SK-N-SH (cell line): ENCODE data around the gene GPR87. TPM values are rescaled to one million over a fixed set of nuclear protein-coding genes. Genes with fewer than 3 reads are reported as not detected.

Experiments
- CTCF ChIA-PET: fragments of 300-600, 350-600 bp; formaldehyde crosslinking; extraction: SDS; loops from one replicate; lab custom pipeline; 2021; lab: Yijun Ruan, JAX
- POLR2A ChIA-PET: fragments of 350-600 bp; sonication (Branson Sonifier 250); formaldehyde crosslinking; extraction: SDS; loops from one replicate; lab custom pipeline; 2020; ENCODE audit warnings: antibody characterized with exemption, inconsistent platforms; lab: Yijun Ruan, JAX
- DNase-seq: peaks from one replicate; pipeline ENCODE4 v3.0.0; 2012
- H2AFZ ChIP-seq: fragments of 200-600 bp; sonication (generic); 2 replicates; pipeline ENCODE4 v1.8.1; 2016; ENCODE audit warnings: antibody characterized with exemption, mild to moderate bottlenecking, low read depth
- H3F3A ChIP-seq: fragments of 200-600 bp; sonication (generic); replicated peaks from 2 replicates; pipeline ENCODE3; 2016; ENCODE audit warnings: antibody characterized with exemption, mild to moderate bottlenecking; ENCODE audit not compliant: insufficient read depth
- H3K27ac ChIP-seq, 2 experiments: fragments of 200-500 bp in 1 of 2; fragments of 200-600 bp in 1 of 2; sonication (Bioruptor generic) in 1 of 2; sonication (generic), shearing (Covaris generic) in 1 of 2; 2 replicates each; pipeline versions ENCODE4 v1.5.1 to v1.6.1; 2014 to 2016; ENCODE audit warnings: low read depth in 2 of 2, inconsistent platforms in 1 of 2, low read length in 1 of 2, mild to moderate bottlenecking in 1 of 2, mixed read lengths in 1 of 2
- H3K27me3 ChIP-seq: fragments of 200-600 bp; sonication (generic), shearing (Covaris generic); 2 replicates; pipeline ENCODE4 v1.6.1; 2016; ENCODE audit warnings: mixed run types; ENCODE audit not compliant: insufficient read depth
- H3K36me3 ChIP-seq, 2 experiments: fragments of 200-500 bp in 1 of 2; fragments of 200-600 bp in 1 of 2; sonication (Bioruptor generic) in 1 of 2; sonication (generic) in 1 of 2; replicated peaks in 1 of 2; 2 replicates each; pipeline versions ENCODE3 to v1.5.1; 2014 to 2016; ENCODE audit warnings: low read length in 1 of 2, mild to moderate bottlenecking in 1 of 2; ENCODE audit not compliant: insufficient read depth in 2 of 2, control insufficient read depth in 1 of 2
- H3K4me1 ChIP-seq, 2 experiments: fragments of 200-500 bp in 1 of 2; fragments of 200-600 bp in 1 of 2; sonication (Bioruptor generic) in 1 of 2; sonication (generic), shearing (Covaris generic) in 1 of 2; 2 replicates each; pipeline versions ENCODE4 v1.5.1 to v1.6.1; 2014 to 2016; ENCODE audit warnings: low read depth in 1 of 2, low read length in 1 of 2, mixed run types in 1 of 2; ENCODE audit not compliant: insufficient read depth in 2 of 2, control insufficient read depth in 1 of 2
- H3K4me2 ChIP-seq: fragments of 200-600 bp; sonication (generic), shearing (Covaris generic); 2 replicates; pipeline ENCODE4 v1.6.1; 2017; ENCODE audit warnings: mixed run types
- H3K4me3 ChIP-seq, 2 experiments: fragments of 200-500 bp in 1 of 2; fragments of 200-600 bp in 1 of 2; sonication (Bioruptor generic) in 1 of 2; sonication (generic), shearing (Covaris generic) in 1 of 2; 2 replicates each; pipeline versions ENCODE4 v1.5.1 to v1.8.1; 2014 to 2016; ENCODE audit warnings: low read depth in 2 of 2, inconsistent platforms in 1 of 2, low read length in 1 of 2, mild to moderate bottlenecking in 1 of 2, mixed read lengths in 1 of 2, moderate library complexity in 1 of 2
- H3K79me2 ChIP-seq: fragments of 200-600 bp; sonication (generic); 2 replicates; pipeline ENCODE4 v1.8.1; 2017; ENCODE audit warnings: mild to moderate bottlenecking; ENCODE audit not compliant: insufficient read depth
- H3K9ac ChIP-seq: fragments of 200-600 bp; sonication (generic); 2 replicates; pipeline ENCODE4 v1.6.1; 2017; ENCODE audit warnings: mixed run types
- H3K9me2 ChIP-seq: fragments of 200-600 bp; sonication (generic); 2 replicates; pipeline ENCODE4 v1.6.1; 2017; ENCODE audit warnings: mixed run types
- H3K9me3 ChIP-seq: fragments of 200-600 bp; sonication (generic); 2 replicates; pipeline ENCODE4 v1.6.1; 2017; ENCODE audit warnings: mixed run types, mild to moderate bottlenecking, moderate library complexity
- H4K20me1 ChIP-seq: fragments of 200-600 bp; sonication (generic); 2 replicates; pipeline ENCODE4 v1.6.1; 2017; ENCODE audit warnings: mild to moderate bottlenecking, mixed run types; ENCODE audit not compliant: insufficient read depth
- EP300 ChIP-seq, 2 experiments: IDR thresholded peaks; 2 replicates each; pipeline versions ENCODE4 v1.4.0 to v1.6.1; 2012; ENCODE audit warnings: borderline replicate concordance in 1 of 2, low read depth in 1 of 2, low read length in 1 of 2
- FOXM1 ChIP-seq: IDR thresholded peaks from 2 replicates; pipeline ENCODE4 v1.4.0; 2012; ENCODE audit warnings: low read depth, mild to moderate bottlenecking
- GABPA ChIP-seq: IDR thresholded peaks from 2 replicates; pipeline ENCODE4 v1.4.0; 2012; ENCODE audit warnings: low read depth, mild to moderate bottlenecking
- GATA2 ChIP-seq: sonication (generic); formaldehyde crosslinking; IDR thresholded peaks from 2 replicates; pipeline ENCODE4 v1.5.0; 2020; ENCODE audit warnings: mild to moderate bottlenecking, missing genetic modification reagents
- JUND ChIP-seq: IDR thresholded peaks from 2 replicates; pipeline ENCODE4 v1.4.0; 2012
- MXI1 ChIP-seq: IDR thresholded peaks from 2 replicates; pipeline ENCODE4 v1.6.1; 2012; ENCODE audit warnings: mild to moderate bottlenecking, low read depth, low read length, improper control_type of control experiment
- NFIC ChIP-seq: IDR thresholded peaks from 2 replicates; pipeline ENCODE4 v1.4.0; 2012; ENCODE audit warnings: borderline replicate concordance
- RAD21 ChIP-seq: IDR thresholded peaks from 2 replicates; pipeline ENCODE4 v1.6.1; 2012; ENCODE audit warnings: mild to moderate bottlenecking, low read length
- SIN3A ChIP-seq: IDR thresholded peaks from 2 replicates; pipeline ENCODE4 v1.6.1; 2012; ENCODE audit warnings: low read depth, mild to moderate bottlenecking, low read length, moderate library complexity, borderline replicate concordance
- SMC3 ChIP-seq: IDR thresholded peaks from 2 replicates; pipeline ENCODE4 v1.6.1; 2012; ENCODE audit warnings: low read depth, low read length, improper control_type of control experiment
- WGBS: methylation state at CpG from one replicate; pipeline ENCODE4 v1.1.6; 2017; ENCODE audit warnings: low lambda C conversion rate; 5-methylcytosine and 5-hydroxymethylcytosine counted together
- polyA plus RNA-seq, 3 experiments: library from polyadenylated mRNA; depleted of rRNA; stranded (reverse); fragments of >200 nt; gene quantifications; 2 replicates each; pipeline ENCODE4 v1.2.3, GENCODE V29; 2012
- TF ChIP-seq, protein P1 (sequence below): IDR thresholded peaks from 2 replicates; pipeline ENCODE4 v1.4.0; 2012; ENCODE audit warnings: low read depth, borderline replicate concordance
- TF ChIP-seq, protein P2 (sequence below): IDR thresholded peaks from 2 replicates; pipeline ENCODE4 v1.4.0; 2012; ENCODE audit warnings: low read depth, borderline replicate concordance
- TF ChIP-seq, protein P3 (sequence below): fragments of 150-350 bp; IDR thresholded peaks from 2 replicates; pipeline ENCODE4 v1.6.1; 2016; ENCODE audit warnings: mild to moderate bottlenecking, low read depth, low read length
- TF ChIP-seq, protein P4 (sequence below): fragments of 200-600 bp; sonication (generic); IDR thresholded peaks from 2 replicates; pipeline ENCODE4 v1.6.1; 2017; ENCODE audit warnings: antibody characterized with exemption, mild to moderate bottlenecking, moderate library complexity

The GPR87 gene
- polyA plus RNA-seq, 1 of the 3 experiments (the other 2 are of a cell fraction), result 2.3 TPM

DNA sequence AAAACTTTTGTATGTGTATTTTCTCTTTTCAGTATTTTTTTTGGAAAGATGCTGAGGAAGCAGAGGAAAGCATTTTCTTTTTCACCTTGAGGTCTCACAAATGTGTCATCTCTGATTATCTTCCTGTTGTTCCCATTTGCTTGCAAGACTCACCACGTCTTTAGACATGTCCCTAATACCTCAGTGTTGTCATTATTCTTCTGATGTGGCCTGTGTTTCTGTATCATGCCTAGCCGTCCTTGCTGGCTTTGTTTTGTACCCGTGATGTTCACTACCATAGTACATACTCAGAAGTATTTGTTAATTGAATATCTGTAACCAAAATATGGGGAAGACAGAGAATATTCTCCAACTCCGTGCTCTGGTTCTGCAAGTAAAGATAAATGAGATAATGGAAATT, 33.2 kb downstream of the GPR87 start:
- Histone ChIP-seq H3K79me2 (no peaks in the 10 kb centered on the region), H2AFZ (no peak overlapping the region), H3K4me3 (no peak overlapping the region), H3K9me3 (no peaks in the 10 kb centered on the region), H3K27ac (no peak overlapping the region), H4K20me1 (no peaks in the 10 kb centered on the region), H3K27me3 (no peaks in the 10 kb centered on the region), H3K36me3 (no peaks in the 10 kb centered on the region), H3K4me2 (no peak overlapping the region), H3F3A (no peaks in the 10 kb centered on the region), H3K9ac (no peak overlapping the region), H3K4me1 (peaks cover 0 to 2% of the 10 kb centered on the region in 2 experiments; a peak in 1 of 4 replicates), H3K9me2 (no peaks in the 10 kb centered on the region)
- TF ChIP-seq SIN3A (no peak), MXI1 (no peak), NFIC (no peak), FOXM1 (no peak)
- WGBS, result 38% methylated on average over 4 of the region's 4 CpGs
- ChIA-PET CTCF (interaction anchor here (1.0 to 2.2 kb wide), 5 partner anchors 16 to 115 kb away, joined by 3 to 17 read pairs (median 6); no protein-coding TSS in a partner anchor), POLR2A (no interaction called here)
- no peak for DNase-seq

DNA sequence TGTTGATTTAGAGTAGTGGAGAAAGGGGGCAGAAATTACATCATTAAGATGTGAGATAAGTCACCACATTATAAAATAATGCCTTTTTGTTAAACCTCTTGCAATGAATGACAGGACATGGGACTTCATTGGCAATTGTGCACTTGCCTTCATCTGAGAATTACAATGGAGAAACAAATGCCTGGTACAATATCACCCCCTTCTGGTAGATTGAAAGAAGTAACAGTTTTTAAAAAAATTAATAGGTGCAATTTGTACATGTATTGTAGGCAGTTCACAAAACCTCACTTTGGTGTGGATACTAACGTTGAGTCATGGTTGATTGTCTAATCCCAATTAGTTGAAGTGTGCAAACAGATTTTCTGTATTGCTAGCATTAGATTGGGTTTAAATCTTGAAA, 33.7 kb downstream of the GPR87 start:
- 0% methylated on average over 1 of the region's 1 CpG for WGBS
- CTCF ChIA-PET, result interaction anchor here (0.6 to 9.0 kb wide), 26 partner anchors 15 to 491 kb away, joined by 3 to 106 read pairs (median 3); no protein-coding TSS in a partner anchor
- POLR2A ChIA-PET, result no interaction called here

DNA sequence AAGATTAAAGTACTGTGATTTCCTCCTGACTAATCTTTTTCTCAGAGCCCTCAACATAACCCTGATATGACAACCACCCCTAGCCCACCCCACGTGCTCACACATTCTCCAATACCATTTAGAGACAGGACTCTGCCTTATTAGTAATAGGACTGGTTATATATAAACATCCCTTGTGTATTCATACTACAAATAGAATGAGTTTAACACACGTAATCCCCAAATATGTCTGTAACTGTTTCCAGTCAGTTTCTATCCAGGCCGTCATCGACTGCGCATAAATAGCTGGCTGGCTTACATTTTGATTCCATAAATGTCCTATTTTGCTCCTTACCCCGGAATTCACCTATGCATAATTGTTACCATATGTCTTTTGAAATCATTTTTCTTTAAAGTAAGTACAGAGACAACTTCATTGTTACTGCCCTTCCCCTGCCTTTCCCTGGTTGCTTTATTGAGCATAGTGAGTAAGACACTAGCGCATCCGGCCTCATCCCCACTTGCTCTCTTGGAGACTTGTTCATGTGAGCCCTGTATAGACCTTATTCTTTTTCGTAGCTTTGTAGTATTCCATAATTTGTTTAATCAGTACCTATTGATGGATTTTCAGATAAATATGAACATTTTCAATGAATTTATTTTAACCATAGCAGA, 34.8 kb downstream of the GPR87 start:
- Histone ChIP-seq H3K79me2 (no peaks in the 10 kb centered on the region), H3K4me3 (no peak overlapping the region), H3K27ac (no peak overlapping the region), H3K36me3 (no peaks in the 10 kb centered on the region), H4K20me1 (no peaks in the 10 kb centered on the region), H3K9me2 (no peaks in the 10 kb centered on the region), H2AFZ (no peak overlapping the region), H3K27me3 (no peaks in the 10 kb centered on the region), H3K9ac (no peak overlapping the region), H3K4me2 (no peak overlapping the region), H3K4me1 (peaks cover 0 to 2% of the 10 kb centered on the region in 2 experiments; a peak in 1 of 4 replicates), H3F3A (no peaks in the 10 kb centered on the region), H3K9me3 (no peaks in the 10 kb centered on the region)
- ChIA-PET CTCF (interaction anchor here (0.7 to 9.0 kb wide), 19 partner anchors 15 to 494 kb away, joined by 3 to 106 read pairs (median 4); no protein-coding TSS in a partner anchor), POLR2A (no interaction called here)
- WGBS, result 67% methylated on average over 9 of the region's 9 CpGs
- DNase-seq, result no peak
- no peak for TF ChIP-seq GABPA
- TF ChIP-seq SIN3A, result no peak
- no peak for TF ChIP-seq MXI1
- no peak for TF ChIP-seq GATA2 (CRISPR knock-in tag)
- TF ChIP-seq, protein P1, sequence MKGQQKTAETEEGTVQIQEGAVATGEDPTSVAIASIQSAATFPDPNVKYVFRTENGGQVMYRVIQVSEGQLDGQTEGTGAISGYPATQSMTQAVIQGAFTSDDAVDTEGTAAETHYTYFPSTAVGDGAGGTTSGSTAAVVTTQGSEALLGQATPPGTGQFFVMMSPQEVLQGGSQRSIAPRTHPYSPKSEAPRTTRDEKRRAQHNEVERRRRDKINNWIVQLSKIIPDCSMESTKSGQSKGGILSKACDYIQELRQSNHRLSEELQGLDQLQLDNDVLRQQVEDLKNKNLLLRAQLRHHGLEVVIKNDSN, result no peak
- TF ChIP-seq EP300 (IDR thresholded peaks at IDR 0.05; ENCODE audit: borderline replicate concordance in 1 of 2, low read depth in 1 of 2, low read length in 1 of 2), result no peak
- TF ChIP-seq, protein P2, sequence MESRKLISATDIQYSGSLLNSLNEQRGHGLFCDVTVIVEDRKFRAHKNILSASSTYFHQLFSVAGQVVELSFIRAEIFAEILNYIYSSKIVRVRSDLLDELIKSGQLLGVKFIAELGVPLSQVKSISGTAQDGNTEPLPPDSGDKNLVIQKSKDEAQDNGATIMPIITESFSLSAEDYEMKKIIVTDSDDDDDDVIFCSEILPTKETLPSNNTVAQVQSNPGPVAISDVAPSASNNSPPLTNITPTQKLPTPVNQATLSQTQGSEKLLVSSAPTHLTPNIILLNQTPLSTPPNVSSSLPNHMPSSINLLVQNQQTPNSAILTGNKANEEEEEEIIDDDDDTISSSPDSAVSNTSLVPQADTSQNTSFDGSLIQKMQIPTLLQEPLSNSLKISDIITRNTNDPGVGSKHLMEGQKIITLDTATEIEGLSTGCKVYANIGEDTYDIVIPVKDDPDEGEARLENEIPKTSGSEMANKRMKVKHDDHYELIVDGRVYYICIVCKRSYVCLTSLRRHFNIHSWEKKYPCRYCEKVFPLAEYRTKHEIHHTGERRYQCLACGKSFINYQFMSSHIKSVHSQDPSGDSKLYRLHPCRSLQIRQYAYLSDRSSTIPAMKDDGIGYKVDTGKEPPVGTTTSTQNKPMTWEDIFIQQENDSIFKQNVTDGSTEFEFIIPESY, result no peak
- TF ChIP-seq, protein P3, sequence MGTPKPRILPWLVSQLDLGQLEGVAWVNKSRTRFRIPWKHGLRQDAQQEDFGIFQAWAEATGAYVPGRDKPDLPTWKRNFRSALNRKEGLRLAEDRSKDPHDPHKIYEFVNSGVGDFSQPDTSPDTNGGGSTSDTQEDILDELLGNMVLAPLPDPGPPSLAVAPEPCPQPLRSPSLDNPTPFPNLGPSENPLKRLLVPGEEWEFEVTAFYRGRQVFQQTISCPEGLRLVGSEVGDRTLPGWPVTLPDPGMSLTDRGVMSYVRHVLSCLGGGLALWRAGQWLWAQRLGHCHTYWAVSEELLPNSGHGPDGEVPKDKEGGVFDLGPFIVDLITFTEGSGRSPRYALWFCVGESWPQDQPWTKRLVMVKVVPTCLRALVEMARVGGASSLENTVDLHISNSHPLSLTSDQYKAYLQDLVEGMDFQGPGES, result no peak

More for the DNA sequence above, 33.7 kb downstream of the GPR87 start:
- Histone ChIP-seq H3K27ac (no peak overlapping the region), H3K4me3 (no peak overlapping the region; a peak in 1 of 4 replicates), H3K9ac (no peak overlapping the region), H3F3A (no peaks in the 10 kb centered on the region), H2AFZ (no peak overlapping the region), H3K36me3 (no peaks in the 10 kb centered on the region), H3K9me3 (no peaks in the 10 kb centered on the region), H3K79me2 (no peaks in the 10 kb centered on the region), H4K20me1 (no peaks in the 10 kb centered on the region), H3K4me2 (no peak overlapping the region), H3K4me1 (peaks cover 0 to 2% of the 10 kb centered on the region in 2 experiments; a peak in 1 of 4 replicates), H3K27me3 (no peaks in the 10 kb centered on the region), H3K9me2 (no peaks in the 10 kb centered on the region)
- TF ChIP-seq JUND (no peak), GABPA (no peak), RAD21 (peak; percentile 89), SMC3 (peak; percentile 73)
- TF ChIP-seq, protein P4, sequence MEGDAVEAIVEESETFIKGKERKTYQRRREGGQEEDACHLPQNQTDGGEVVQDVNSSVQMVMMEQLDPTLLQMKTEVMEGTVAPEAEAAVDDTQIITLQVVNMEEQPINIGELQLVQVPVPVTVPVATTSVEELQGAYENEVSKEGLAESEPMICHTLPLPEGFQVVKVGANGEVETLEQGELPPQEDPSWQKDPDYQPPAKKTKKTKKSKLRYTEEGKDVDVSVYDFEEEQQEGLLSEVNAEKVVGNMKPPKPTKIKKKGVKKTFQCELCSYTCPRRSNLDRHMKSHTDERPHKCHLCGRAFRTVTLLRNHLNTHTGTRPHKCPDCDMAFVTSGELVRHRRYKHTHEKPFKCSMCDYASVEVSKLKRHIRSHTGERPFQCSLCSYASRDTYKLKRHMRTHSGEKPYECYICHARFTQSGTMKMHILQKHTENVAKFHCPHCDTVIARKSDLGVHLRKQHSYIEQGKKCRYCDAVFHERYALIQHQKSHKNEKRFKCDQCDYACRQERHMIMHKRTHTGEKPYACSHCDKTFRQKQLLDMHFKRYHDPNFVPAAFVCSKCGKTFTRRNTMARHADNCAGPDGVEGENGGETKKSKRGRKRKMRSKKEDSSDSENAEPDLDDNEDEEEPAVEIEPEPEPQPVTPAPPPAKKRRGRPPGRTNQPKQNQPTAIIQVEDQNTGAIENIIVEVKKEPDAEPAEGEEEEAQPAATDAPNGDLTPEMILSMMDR, result peak; percentile 76
- DNase-seq, result peak; percentile 50
